SK-N-SH (cell line): ENCODE data around the gene CDH4. TPM values are rescaled to one million over a fixed set of nuclear protein-coding genes. Genes with fewer than 3 reads are reported as not detected.

Source experiments
- CTCF ChIA-PET: fragments of 300-600, 350-600 bp; formaldehyde crosslinking; extraction: SDS; loops from one replicate; lab custom pipeline; 2021; lab: Yijun Ruan, JAX
- POLR2A ChIA-PET: fragments of 350-600 bp; sonication (Branson Sonifier 250); formaldehyde crosslinking; extraction: SDS; loops from one replicate; lab custom pipeline; 2020; ENCODE audit warnings: antibody characterized with exemption, inconsistent platforms; lab: Yijun Ruan, JAX
- DNase-seq: peaks from one replicate; pipeline ENCODE4 v3.0.0; 2012
- H2AFZ ChIP-seq: fragments of 200-600 bp; sonication (generic); 2 replicates; pipeline ENCODE4 v1.8.1; 2016; ENCODE audit warnings: antibody characterized with exemption, mild to moderate bottlenecking, low read depth
- H3F3A ChIP-seq: fragments of 200-600 bp; sonication (generic); replicated peaks from 2 replicates; pipeline ENCODE3; 2016; ENCODE audit warnings: antibody characterized with exemption, mild to moderate bottlenecking; ENCODE audit not compliant: insufficient read depth
- H3K27ac ChIP-seq, 2 experiments: fragments of 200-500 bp in 1 of 2; fragments of 200-600 bp in 1 of 2; sonication (Bioruptor generic) in 1 of 2; sonication (generic), shearing (Covaris generic) in 1 of 2; 2 replicates each; pipeline versions ENCODE4 v1.5.1 to v1.6.1; 2014 to 2016; ENCODE audit warnings: low read depth in 2 of 2, inconsistent platforms in 1 of 2, low read length in 1 of 2, mild to moderate bottlenecking in 1 of 2, mixed read lengths in 1 of 2
- H3K27me3 ChIP-seq: fragments of 200-600 bp; sonication (generic), shearing (Covaris generic); 2 replicates; pipeline ENCODE4 v1.6.1; 2016; ENCODE audit warnings: mixed run types; ENCODE audit not compliant: insufficient read depth
- H3K36me3 ChIP-seq, 2 experiments: fragments of 200-500 bp in 1 of 2; fragments of 200-600 bp in 1 of 2; sonication (Bioruptor generic) in 1 of 2; sonication (generic) in 1 of 2; replicated peaks in 1 of 2; 2 replicates each; pipeline versions ENCODE3 to v1.5.1; 2014 to 2016; ENCODE audit warnings: low read length in 1 of 2, mild to moderate bottlenecking in 1 of 2; ENCODE audit not compliant: insufficient read depth in 2 of 2, control insufficient read depth in 1 of 2
- H3K4me1 ChIP-seq, 2 experiments: fragments of 200-500 bp in 1 of 2; fragments of 200-600 bp in 1 of 2; sonication (Bioruptor generic) in 1 of 2; sonication (generic), shearing (Covaris generic) in 1 of 2; 2 replicates each; pipeline versions ENCODE4 v1.5.1 to v1.6.1; 2014 to 2016; ENCODE audit warnings: low read depth in 1 of 2, low read length in 1 of 2, mixed run types in 1 of 2; ENCODE audit not compliant: insufficient read depth in 2 of 2, control insufficient read depth in 1 of 2
- H3K4me2 ChIP-seq: fragments of 200-600 bp; sonication (generic), shearing (Covaris generic); 2 replicates; pipeline ENCODE4 v1.6.1; 2017; ENCODE audit warnings: mixed run types
- H3K4me3 ChIP-seq, 2 experiments: fragments of 200-500 bp in 1 of 2; fragments of 200-600 bp in 1 of 2; sonication (Bioruptor generic) in 1 of 2; sonication (generic), shearing (Covaris generic) in 1 of 2; 2 replicates each; pipeline versions ENCODE4 v1.5.1 to v1.8.1; 2014 to 2016; ENCODE audit warnings: low read depth in 2 of 2, inconsistent platforms in 1 of 2, low read length in 1 of 2, mild to moderate bottlenecking in 1 of 2, mixed read lengths in 1 of 2, moderate library complexity in 1 of 2
- H3K79me2 ChIP-seq: fragments of 200-600 bp; sonication (generic); 2 replicates; pipeline ENCODE4 v1.8.1; 2017; ENCODE audit warnings: mild to moderate bottlenecking; ENCODE audit not compliant: insufficient read depth
- H3K9ac ChIP-seq: fragments of 200-600 bp; sonication (generic); 2 replicates; pipeline ENCODE4 v1.6.1; 2017; ENCODE audit warnings: mixed run types
- H3K9me2 ChIP-seq: fragments of 200-600 bp; sonication (generic); 2 replicates; pipeline ENCODE4 v1.6.1; 2017; ENCODE audit warnings: mixed run types
- H3K9me3 ChIP-seq: fragments of 200-600 bp; sonication (generic); 2 replicates; pipeline ENCODE4 v1.6.1; 2017; ENCODE audit warnings: mixed run types, mild to moderate bottlenecking, moderate library complexity
- H4K20me1 ChIP-seq: fragments of 200-600 bp; sonication (generic); 2 replicates; pipeline ENCODE4 v1.6.1; 2017; ENCODE audit warnings: mild to moderate bottlenecking, mixed run types; ENCODE audit not compliant: insufficient read depth
- CHD2 ChIP-seq: fragments of 150-350 bp; IDR thresholded peaks from 2 replicates; pipeline ENCODE4 v1.6.1; 2018; ENCODE audit warnings: low read length; ENCODE audit not compliant: partially characterized antibody
- ELF1 ChIP-seq: IDR thresholded peaks from 2 replicates; pipeline ENCODE4 v1.4.0; 2012
- EP300 ChIP-seq, 2 experiments: IDR thresholded peaks; 2 replicates each; pipeline versions ENCODE4 v1.4.0 to v1.6.1; 2012; ENCODE audit warnings: borderline replicate concordance in 1 of 2, low read depth in 1 of 2, low read length in 1 of 2
- FOSL2 ChIP-seq: IDR thresholded peaks from 2 replicates; pipeline ENCODE4 v1.4.0; 2012; ENCODE audit warnings: low read depth, mild to moderate bottlenecking, moderate library complexity, borderline replicate concordance
- FOXM1 ChIP-seq: IDR thresholded peaks from 2 replicates; pipeline ENCODE4 v1.4.0; 2012; ENCODE audit warnings: low read depth, mild to moderate bottlenecking
- GABPA ChIP-seq: IDR thresholded peaks from 2 replicates; pipeline ENCODE4 v1.4.0; 2012; ENCODE audit warnings: low read depth, mild to moderate bottlenecking
- GATA2 ChIP-seq: sonication (generic); formaldehyde crosslinking; IDR thresholded peaks from 2 replicates; pipeline ENCODE4 v1.5.0; 2020; ENCODE audit warnings: mild to moderate bottlenecking, missing genetic modification reagents
- IRF3 ChIP-seq: fragments of 150-350 bp; IDR thresholded peaks from 2 replicates; pipeline ENCODE4 v1.6.1; 2016; ENCODE audit warnings: mild to moderate bottlenecking, low read depth, low read length
- JUND ChIP-seq: IDR thresholded peaks from 2 replicates; pipeline ENCODE4 v1.4.0; 2012
- MEF2A ChIP-seq: IDR thresholded peaks from 2 replicates; pipeline ENCODE4 v1.4.0; 2012; ENCODE audit warnings: low read depth, borderline replicate concordance
- MXI1 ChIP-seq: IDR thresholded peaks from 2 replicates; pipeline ENCODE4 v1.6.1; 2012; ENCODE audit warnings: mild to moderate bottlenecking, low read depth, low read length, improper control_type of control experiment
- POLR2AphosphoS5 ChIP-seq: IDR thresholded peaks from 2 replicates; pipeline ENCODE4 v1.6.1; 2012; ENCODE audit warnings: low read depth, low read length
- RCOR1 ChIP-seq: fragments of 150-350 bp; IDR thresholded peaks from 2 replicates; pipeline ENCODE4 v1.6.1; 2017; ENCODE audit warnings: antibody characterized with exemption, low read length
- RFX5 ChIP-seq: IDR thresholded peaks from 2 replicates; pipeline ENCODE4 v1.6.1; 2012; ENCODE audit warnings: mild to moderate bottlenecking, improper control_type of control experiment, low read length
- RXRA ChIP-seq: IDR thresholded peaks from 2 replicates; pipeline ENCODE4 v1.4.0; 2012; ENCODE audit warnings: low read depth, mild to moderate bottlenecking, borderline replicate concordance
- TAF1 ChIP-seq: IDR thresholded peaks from 2 replicates; pipeline ENCODE4 v1.6.1; 2012; ENCODE audit warnings: low read depth, mild to moderate bottlenecking, low read length, moderate library complexity, borderline replicate concordance
- TEAD4 ChIP-seq: IDR thresholded peaks from 2 replicates; pipeline ENCODE4 v1.4.0; 2012; ENCODE audit warnings: mild to moderate bottlenecking, borderline replicate concordance; ENCODE audit not compliant: insufficient read depth
- USF1 ChIP-seq: IDR thresholded peaks from 2 replicates; pipeline ENCODE4 v1.4.0; 2012; ENCODE audit warnings: low read depth, borderline replicate concordance
- USF2 ChIP-seq: fragments of 150-350 bp; IDR thresholded peaks from 2 replicates; pipeline ENCODE4 v1.6.1; 2017; ENCODE audit warnings: antibody characterized with exemption, low read length, low read depth, borderline replicate concordance
- ZBTB33 ChIP-seq: IDR thresholded peaks from 2 replicates; pipeline ENCODE4 v1.4.0; 2012; ENCODE audit warnings: low read depth, borderline replicate concordance
- WGBS: methylation state at CpG from one replicate; pipeline ENCODE4 v1.1.6; 2017; ENCODE audit warnings: low lambda C conversion rate; 5-methylcytosine and 5-hydroxymethylcytosine counted together
- polyA plus RNA-seq, 3 experiments: library from polyadenylated mRNA; depleted of rRNA; stranded (reverse); fragments of >200 nt; gene quantifications; 2 replicates each; pipeline ENCODE4 v1.2.3, GENCODE V29; 2012

CDH4 gene
- polyA plus RNA-seq, 1 of the 3 experiments (the other 2 are of a cell fraction), result not detected

- Histone ChIP-seq H3K36me3 (no peaks in the 10 kb centered on the region), H3K27me3 (no peaks in the 10 kb centered on the region), H4K20me1 (no peaks in the 10 kb centered on the region), H3K9ac (no peak overlapping the region), H3K4me1 (no peaks in the 10 kb centered on the region), H3K9me3 (no peaks in the 10 kb centered on the region), H3K27ac (no peak overlapping the region), H3F3A (no peaks in the 10 kb centered on the region), H3K4me2 (no peak overlapping the region), H3K9me2 (no peaks in the 10 kb centered on the region), H2AFZ (no peak overlapping the region), H3K79me2 (no peaks in the 10 kb centered on the region), H3K4me3 (no peak overlapping the region)
- POLR2A ChIA-PET, result no interaction called here
- CTCF ChIA-PET, result no interaction called here
- TF ChIP-seq MXI1, result no peak
- no peak for TF ChIP-seq JUND
- TF ChIP-seq TEAD4, result no peak
- no peak for TF ChIP-seq ZBTB33
- no peak for TF ChIP-seq IRF3
- TF ChIP-seq USF1, result no peak
- no peak for TF ChIP-seq GATA2 (CRISPR knock-in tag)
- no peak for TF ChIP-seq ELF1
- TF ChIP-seq FOSL2, result no peak
- no peak for TF ChIP-seq RXRA
- TF ChIP-seq CHD2, result no peak
- no peak for TF ChIP-seq POLR2AphosphoS5
- TF ChIP-seq EP300 (IDR thresholded peaks at IDR 0.05; ENCODE audit: borderline replicate concordance in 1 of 2, low read depth in 1 of 2, low read length in 1 of 2), result no peak
- TF ChIP-seq RCOR1, result no peak
- no peak for TF ChIP-seq USF2
- TF ChIP-seq TAF1, result no peak
- no peak for TF ChIP-seq RFX5
- no peak for TF ChIP-seq GABPA
- no peak for TF ChIP-seq MEF2A
- no peak for TF ChIP-seq FOXM1
- no peak for DNase-seq
- WGBS, result 61% methylated on average over 5 of the region's 7 CpGs
Measured at GRCh38 chr20:61299618-61300017, 47.6 kb downstream of the CDH4 start.
